Dermis microvascular lymphatic vessel endothelial cell (primary cell): ENCODE data around the gene SLC2A1. TPM values are rescaled to one million over a fixed set of nuclear protein-coding genes. Genes with fewer than 3 reads are reported as not detected.
"Not testable (repeated sequence)": the region's sequence is repeated elsewhere in the genome, so short reads cannot be mapped to it uniquely, and the experiment has no call there.

Experiments used
- DNase-seq, 2 donors: peaks; one replicate each; pipeline versions ENCODE4 v3.0.0 to v3.0.0-alpha.2; 2010; ENCODE audit warnings: low read depth in 2 of 2
- total RNA-seq: library from RNA; depleted of rRNA; stranded (reverse); fragments of >200 nt; gene quantifications from 2 replicates; pipeline ENCODE4 v1.2.1, GENCODE V29; 2014

Gene SLC2A1
- total RNA-seq, 1 donor from 2014 or later = 10.4 TPM

- DNase-seq = no peak
Observed at GRCh38 chr1:42908046-42908445, 50.6 kb downstream of the SLC2A1 start.

- DNase-seq = no peak
Observed at GRCh38 chr1:42904434-42904833, 54.2 kb downstream of the SLC2A1 start.

DNA sequence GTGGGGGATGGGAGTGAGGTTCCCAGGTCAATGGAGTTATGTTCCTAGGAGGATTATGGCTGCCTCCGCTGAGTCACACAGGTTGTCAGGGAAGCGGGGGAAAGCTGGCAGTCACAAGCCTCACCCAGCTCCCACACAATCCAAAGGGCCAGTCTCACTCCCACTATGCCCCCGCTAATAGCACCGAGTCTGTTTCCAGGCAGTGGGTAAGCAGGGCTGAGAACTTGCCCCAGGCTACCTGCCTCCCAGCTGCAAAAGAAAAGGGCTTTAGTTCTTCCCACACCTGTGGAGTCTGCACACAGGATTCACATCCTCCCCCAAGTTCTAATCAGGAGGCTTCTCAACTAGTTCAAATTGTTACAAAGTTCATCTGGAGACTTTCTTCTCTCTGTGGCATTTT, 58.7 kb downstream of the SLC2A1 start:
- DNase-seq = not testable (repeated sequence)

DNA sequence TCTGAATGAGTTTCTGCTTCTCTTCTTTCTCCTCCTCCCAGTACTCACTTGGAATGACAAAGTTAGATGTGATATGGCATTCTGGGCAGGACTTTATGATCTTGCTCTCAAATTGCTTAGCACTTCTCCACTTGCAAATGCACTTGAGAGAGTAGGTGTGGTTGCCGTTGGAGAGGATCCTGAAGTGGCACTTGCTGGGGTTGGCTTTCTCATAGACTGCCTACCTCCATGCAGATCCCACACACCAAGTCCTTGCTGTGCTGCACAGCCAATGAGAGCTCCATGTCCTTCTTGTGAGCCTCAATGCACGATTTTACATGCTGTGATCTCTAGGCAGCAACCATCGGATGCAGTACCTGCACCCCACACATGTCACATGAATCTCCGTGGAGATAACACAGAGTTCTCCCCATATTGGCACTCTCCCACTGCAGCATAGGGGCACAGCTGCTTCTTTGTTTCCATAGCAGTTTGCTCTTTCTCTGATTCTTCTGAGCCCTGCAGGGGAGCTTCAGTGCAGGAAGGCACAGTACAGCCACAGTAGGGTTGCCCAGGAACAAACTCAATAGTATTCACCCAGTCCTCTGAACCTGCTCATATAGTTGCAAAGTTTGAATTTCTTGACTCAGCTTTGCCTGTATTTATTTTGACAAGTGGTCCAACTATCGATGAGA, 67.1 kb downstream of the SLC2A1 start:
- DNase-seq = no peak

DNA sequence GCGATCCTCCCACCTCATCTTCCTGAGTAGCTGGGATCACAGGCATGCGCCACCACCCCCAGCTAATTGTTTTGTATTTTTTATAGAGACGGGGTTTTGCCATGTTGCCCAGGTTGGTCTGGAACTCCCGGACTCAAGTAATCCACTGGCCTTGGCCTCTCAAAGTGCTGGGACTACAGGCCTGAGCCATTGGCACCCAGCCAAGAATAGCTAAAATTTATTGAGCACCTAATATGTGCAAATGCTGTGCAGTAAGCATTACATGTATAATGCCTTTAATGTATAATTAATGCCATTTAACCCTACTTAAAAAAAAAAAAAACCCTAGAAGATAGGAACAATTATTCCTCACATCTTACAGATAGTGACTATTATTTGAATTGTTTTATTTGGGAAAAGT, 69.4 kb downstream of the SLC2A1 start:
- no peak for DNase-seq

DNA sequence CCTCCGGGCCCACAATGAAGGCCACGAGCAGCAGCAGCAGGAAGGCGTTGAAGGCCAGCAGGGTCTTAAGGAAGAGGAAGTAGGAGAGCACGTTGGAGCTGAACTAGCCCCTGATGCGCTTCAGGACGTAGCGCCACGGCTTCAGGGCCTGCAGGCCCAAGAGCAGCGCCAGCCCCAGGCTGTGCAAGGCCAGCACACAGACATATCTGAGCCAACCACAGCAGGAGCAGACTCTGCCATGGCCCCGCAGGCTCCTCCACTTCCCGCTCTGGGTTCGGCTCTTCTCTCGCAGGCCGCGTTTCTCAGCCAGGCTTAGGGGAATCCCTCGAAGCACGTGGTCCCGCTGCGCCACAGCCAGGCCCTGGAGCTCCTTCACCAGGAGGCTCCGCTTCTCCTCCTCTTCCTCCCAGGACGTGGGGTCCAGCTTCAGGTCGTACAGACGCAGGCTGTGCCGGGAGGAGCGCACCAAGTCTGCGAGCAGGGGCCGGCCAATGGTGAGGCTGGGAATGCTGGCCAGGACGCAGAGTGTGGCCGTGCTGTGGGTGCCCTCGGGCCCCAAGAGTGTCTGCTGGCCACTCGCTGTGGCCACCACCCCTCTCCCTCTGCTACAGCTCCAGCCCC, 70.5 kb downstream of the SLC2A1 start:
- DNase-seq = no peak

DNA sequence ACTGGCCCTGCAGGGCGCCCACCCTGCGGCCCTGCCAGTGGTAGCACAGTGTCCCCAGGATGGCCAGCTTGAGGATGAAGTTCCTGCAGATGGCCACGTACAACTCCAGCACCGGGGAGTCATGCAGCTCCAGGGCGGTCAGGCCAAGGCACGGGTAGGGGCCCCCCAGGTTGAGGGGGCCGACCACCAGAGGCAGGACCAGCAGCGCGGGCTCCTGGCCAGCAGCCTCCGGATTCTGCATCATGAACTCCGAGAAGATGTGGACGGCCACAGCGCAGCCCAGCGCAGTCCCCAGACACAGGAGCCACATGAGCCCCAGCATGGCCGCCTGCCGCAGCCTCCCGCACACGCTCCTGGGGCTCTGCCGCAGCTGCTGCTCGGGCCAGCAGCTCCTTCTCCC, 71.3 kb downstream of the SLC2A1 start:
- DNase-seq = no peak

GRCh38 chr1:42886800-42887199, 71.9 kb downstream of the SLC2A1 start:
- no peak for DNase-seq

DNA sequence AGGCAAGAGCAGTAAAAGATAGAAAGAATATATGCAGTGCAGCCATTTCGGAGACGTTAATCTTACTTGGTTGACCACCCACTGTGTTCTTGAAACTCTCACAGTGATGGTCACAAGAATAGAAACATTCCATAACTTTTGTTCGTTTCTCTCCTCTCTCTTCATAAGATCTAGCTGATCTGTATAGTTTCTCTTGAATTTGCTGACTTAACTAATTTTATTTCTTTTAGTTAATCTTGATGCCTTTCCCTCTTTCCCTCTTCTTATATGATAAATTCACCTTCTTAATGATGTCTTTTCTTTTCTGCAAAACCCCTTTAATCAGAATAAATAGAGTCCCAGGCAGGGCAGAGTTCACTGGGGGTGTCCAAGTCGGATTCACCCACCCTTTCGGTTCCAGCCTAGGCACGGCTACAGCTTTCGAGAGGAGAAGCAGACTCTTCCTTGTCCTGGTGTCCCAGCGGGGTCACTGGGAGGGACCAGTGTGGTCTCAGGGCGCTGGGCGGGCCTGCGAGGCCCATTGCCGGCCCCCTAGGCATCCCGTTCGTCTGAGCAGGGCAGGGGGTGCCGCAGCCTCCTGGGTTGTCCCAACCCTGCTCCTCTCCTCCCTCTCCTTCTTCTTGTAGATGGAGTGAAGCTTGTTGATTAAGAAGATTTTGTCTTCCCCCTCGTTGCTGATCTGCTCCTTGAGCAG, 72.5 kb downstream of the SLC2A1 start:
- DNase-seq = no peak

- DNase-seq = no peak
Observed at GRCh38 chr1:42880384-42880783, 78.3 kb downstream of the SLC2A1 start.

- no peak for DNase-seq
Observed at GRCh38 chr1:42877380-42877779, 81.3 kb downstream of the SLC2A1 start.

DNA sequence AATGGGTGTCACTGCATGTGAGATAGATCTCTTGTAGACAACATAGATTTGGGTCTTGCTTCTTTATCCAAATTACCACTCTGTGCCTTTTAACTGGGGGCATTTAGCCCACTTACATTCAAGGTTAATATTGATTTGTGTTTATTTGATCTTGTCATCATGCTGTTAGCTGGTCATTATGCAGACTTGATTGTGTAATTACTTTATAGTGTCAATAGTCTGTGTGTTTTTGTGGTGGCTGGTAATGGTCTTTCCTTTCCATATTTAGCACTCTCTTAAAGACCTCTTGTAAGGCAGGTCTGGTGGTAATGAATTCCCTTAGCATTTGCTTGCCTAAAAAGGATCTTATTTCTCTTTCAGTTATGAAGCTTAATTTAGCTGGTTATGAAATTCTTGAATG, 82.7 kb downstream of the SLC2A1 start:
- DNase-seq = no peak

Other genes starting within 250 kb of the SLC2A1 start
- not detected in 2 replicates for gene CLDN19, start 218.6 kb downstream of the SLC2A1 start, total RNA-seq
- 67.0 and 103 TPM in 2 replicates for gene P3H1, start 191.8 kb downstream of the SLC2A1 start, total RNA-seq
- 3.2 and 3.7 TPM in 2 replicates for gene C1orf50, start 191.6 kb downstream of the SLC2A1 start, total RNA-seq
- under 0.01 TPM in 1 of 2 replicates, not detected in the other for gene TMEM269, start 173.9 kb downstream of the SLC2A1 start, total RNA-seq
- 6.0 and 7.6 TPM in 2 replicates for gene ERMAP, start 141.7 kb downstream of the SLC2A1 start, total RNA-seq
- 15.7 and 16.2 TPM in 2 replicates for gene SVBP, start 141.5 kb downstream of the SLC2A1 start, total RNA-seq
- 5.3 and 7.5 TPM in 2 replicates for gene ZNF691, start 112.3 kb downstream of the SLC2A1 start, total RNA-seq
- 68.4 and 82.0 TPM in 2 replicates for gene EBNA1BP2, start 213.4 kb upstream of the SLC2A1 start, total RNA-seq
- 0.25 and 0.26 TPM in 2 replicates for gene CFAP57, start 213.5 kb upstream of the SLC2A1 start, total RNA-seq